ENCODE data around the gene AGRN.
"Not testable (repeated sequence)": the region's sequence is repeated elsewhere in the genome, so short reads cannot be mapped to it uniquely, and the experiment has no call there.

AGRN gene

GRCh38 chr1:1093610-1093943 lies 73.7 kb downstream of the AGRN start:
- H3K27ac ChIP-seq = no peak overlapping the region
- TF ChIP-seq CTCF (conservative IDR thresholded peaks at IDR 0.05) (no peak), ZFX (IDR thresholded peaks at IDR 0.05) (no peak)

GRCh38 chr1:1094981-1095380 lies 75.1 kb downstream of the AGRN start:
- no peak for TF ChIP-seq CTCF (conservative IDR thresholded peaks at IDR 0.05)
- TF ChIP-seq ZFX (IDR thresholded peaks at IDR 0.05) = no peak
- H3K27ac ChIP-seq = no peak overlapping the region

- H3K27ac ChIP-seq = not testable (repeated sequence)
These were observed 76.2 kb downstream of the AGRN start for GRCh38 chr1:1096136-1096535.

- TF ChIP-seq ZFX (IDR thresholded peaks at IDR 0.05) (no peak), CTCF (conservative IDR thresholded peaks at IDR 0.05) (no peak)
- no peak overlapping the region for H3K27ac ChIP-seq
These were observed 78.9 kb downstream of the AGRN start for GRCh38 chr1:1098681-1099421.

GRCh38 chr1:1099506-1100183 lies 79.7 kb downstream of the AGRN start:
- no peak for TF ChIP-seq ZFX (IDR thresholded peaks at IDR 0.05)
- TF ChIP-seq CTCF (conservative IDR thresholded peaks at IDR 0.05) = no peak
- no peak overlapping the region for H3K27ac ChIP-seq

GRCh38 chr1:1100296-1100695 lies 80.4 kb downstream of the AGRN start:
- TF ChIP-seq CTCF (conservative IDR thresholded peaks at IDR 0.05) (no peak), ZFX (IDR thresholded peaks at IDR 0.05) (no peak)
- H3K27ac ChIP-seq = no peak overlapping the region

GRCh38 chr1:1101503-1101902 lies 81.6 kb downstream of the AGRN start:
- TF ChIP-seq ZFX (IDR thresholded peaks at IDR 0.05) (no peak), CTCF (conservative IDR thresholded peaks at IDR 0.05) (no peak)
- H3K27ac ChIP-seq = no peak overlapping the region

- not testable (repeated sequence) for H3K27ac ChIP-seq
These were observed 84.2 kb downstream of the AGRN start for GRCh38 chr1:1104152-1104551.
